ENCODE results near the gene ZNF322. TPM values are rescaled to one million over a fixed set of nuclear protein-coding genes. Genes with fewer than 3 reads are reported as not detected.

The ZNF322 gene
- total RNA-seq, 2 experiments from 2014 or later = 0.92 to 0.93 TPM

GRCh38 chr6:26599591-26599990 is 60.0 kb downstream of the ZNF322 start:
- Mint-ChIP-seq H3K9me3 (no peaks in the 10 kb centered on the region), H3K4me3 (peak overlapping the region; percentile 63), H3K27ac (peak overlapping the region; percentile 67), H3K4me1 (ENCODE audit: low read depth) (peaks cover 22% of the 10 kb centered on the region), H3K36me3 (ENCODE audit: low read depth) (peaks cover 31% of the 10 kb centered on the region), H3K27me3 (peaks cover 4% of the 10 kb centered on the region)
- no peak overlapping the region for H3K27ac ChIP-seq (ENCODE audit: low read depth in 1 of 2, low read length in 2 of 2)
- H3K27me3 ChIP-seq (ENCODE audit: control insufficient read depth in 1 of 2, insufficient read depth in 2 of 2, low read length in 2 of 2) = peaks cover 4 to 5% of the 10 kb centered on the region in 2 experiments
- TF ChIP-seq, protein P1, sequence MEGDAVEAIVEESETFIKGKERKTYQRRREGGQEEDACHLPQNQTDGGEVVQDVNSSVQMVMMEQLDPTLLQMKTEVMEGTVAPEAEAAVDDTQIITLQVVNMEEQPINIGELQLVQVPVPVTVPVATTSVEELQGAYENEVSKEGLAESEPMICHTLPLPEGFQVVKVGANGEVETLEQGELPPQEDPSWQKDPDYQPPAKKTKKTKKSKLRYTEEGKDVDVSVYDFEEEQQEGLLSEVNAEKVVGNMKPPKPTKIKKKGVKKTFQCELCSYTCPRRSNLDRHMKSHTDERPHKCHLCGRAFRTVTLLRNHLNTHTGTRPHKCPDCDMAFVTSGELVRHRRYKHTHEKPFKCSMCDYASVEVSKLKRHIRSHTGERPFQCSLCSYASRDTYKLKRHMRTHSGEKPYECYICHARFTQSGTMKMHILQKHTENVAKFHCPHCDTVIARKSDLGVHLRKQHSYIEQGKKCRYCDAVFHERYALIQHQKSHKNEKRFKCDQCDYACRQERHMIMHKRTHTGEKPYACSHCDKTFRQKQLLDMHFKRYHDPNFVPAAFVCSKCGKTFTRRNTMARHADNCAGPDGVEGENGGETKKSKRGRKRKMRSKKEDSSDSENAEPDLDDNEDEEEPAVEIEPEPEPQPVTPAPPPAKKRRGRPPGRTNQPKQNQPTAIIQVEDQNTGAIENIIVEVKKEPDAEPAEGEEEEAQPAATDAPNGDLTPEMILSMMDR (IDR thresholded peaks at IDR 0.05) = no peak
- peaks cover 31% of the 10 kb centered on the region for H3K4me1 ChIP-seq (ENCODE audit: insufficient read depth, low read length)
- CTCF ChIA-PET = no interaction called here
- POLR2A ChIA-PET = interaction anchor here (1.2 kb wide), 1 partner anchor 416 kb away, joined by 3 read pairs; a partner anchor contains a TSS
- peaks cover 26% of the 10 kb centered on the region for H3K36me3 ChIP-seq (ENCODE audit: insufficient read depth, low read length)
- no peak overlapping the region for H3K4me3 ChIP-seq (ENCODE audit: low read length)
- DNase-seq (no peak), ATAC-seq (ENCODE audit: poor library complexity) (no peak)
- H3K9me3 ChIP-seq (ENCODE audit: control insufficient read depth in 1 of 2, insufficient read depth in 1 of 2, low read length in 2 of 2) = no peaks in the 10 kb centered on the region
- intact Hi-C loops (cut with DNase I, micrococcal nuclease) = loop anchor here (5.0 to 10.0 kb wide), 3 partner anchors 425 to 545 kb away; a partner anchor contains a TSS

DNA sequence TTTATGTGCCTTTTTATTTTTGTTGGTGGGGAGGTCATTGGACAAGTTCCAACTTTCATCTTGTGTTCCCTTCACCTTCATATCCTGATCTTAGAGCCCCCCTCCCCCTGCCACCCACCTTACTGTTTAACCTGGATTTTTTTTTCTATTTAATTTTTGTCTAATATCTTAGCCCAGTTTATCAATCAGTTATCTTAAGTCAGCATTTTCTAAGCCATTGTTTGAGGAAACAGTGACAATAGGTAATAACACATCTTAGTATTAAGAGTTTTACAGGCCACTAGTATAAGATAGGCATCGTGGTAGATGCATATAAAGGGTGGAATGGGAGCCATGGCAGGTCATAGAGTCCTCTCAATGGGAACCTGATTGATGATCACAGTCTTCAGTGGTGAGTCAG is 60.4 kb downstream of the ZNF322 start:
- H3K9me3 Mint-ChIP-seq = no peaks in the 10 kb centered on the region
- DNase-seq (no peak), ATAC-seq (ENCODE audit: poor library complexity) (no peak)
- CTCF ChIA-PET = no interaction called here
- Histone ChIP-seq H3K4me1 (ENCODE audit: insufficient read depth, low read length) (peaks cover 31% of the 10 kb centered on the region), H3K27ac (ENCODE audit: low read depth in 1 of 2, low read length in 2 of 2) (no peak overlapping the region), H3K4me3 (ENCODE audit: low read length) (no peak overlapping the region), H3K9me3 (ENCODE audit: control insufficient read depth in 1 of 2, insufficient read depth in 1 of 2, low read length in 2 of 2) (no peaks in the 10 kb centered on the region), H3K36me3 (ENCODE audit: insufficient read depth, low read length) (peaks cover 26% of the 10 kb centered on the region), H3K27me3 (ENCODE audit: control insufficient read depth in 1 of 2, insufficient read depth in 2 of 2, low read length in 2 of 2) (peaks cover 8 to 9% of the 10 kb centered on the region in 2 experiments)
- TF ChIP-seq, protein P1 (IDR thresholded peaks at IDR 0.05) = no peak
- peaks cover 8% of the 10 kb centered on the region for H3K27me3 Mint-ChIP-seq
- H3K4me3 Mint-ChIP-seq = peak overlapping the region; percentile 63
- peaks cover 23% of the 10 kb centered on the region for H3K4me1 Mint-ChIP-seq (ENCODE audit: low read depth)
- H3K36me3 Mint-ChIP-seq (ENCODE audit: low read depth) = peaks cover 31% of the 10 kb centered on the region
- H3K27ac Mint-ChIP-seq = peak overlapping the region; percentile 67
- POLR2A ChIA-PET = no interaction called here
- intact Hi-C loops (cut with DNase I, micrococcal nuclease) = loop anchor here (5.0 to 10.0 kb wide), 3 partner anchors 424 to 544 kb away; a partner anchor contains a TSS

GRCh38 chr6:26598267-26598666 is 61.3 kb downstream of the ZNF322 start:
- H3K36me3 Mint-ChIP-seq (ENCODE audit: low read depth) = peaks cover 31% of the 10 kb centered on the region
- no peak overlapping the region for H3K4me3 Mint-ChIP-seq
- Histone ChIP-seq H3K9me3 (ENCODE audit: control insufficient read depth in 1 of 2, insufficient read depth in 1 of 2, low read length in 2 of 2) (no peaks in the 10 kb centered on the region), H3K36me3 (ENCODE audit: insufficient read depth, low read length) (peaks cover 26% of the 10 kb centered on the region), H3K4me3 (ENCODE audit: low read length) (no peak overlapping the region), H3K27ac (ENCODE audit: low read depth in 1 of 2, low read length in 2 of 2) (no peak overlapping the region), H3K27me3 (ENCODE audit: control insufficient read depth in 1 of 2, insufficient read depth in 2 of 2, low read length in 2 of 2) (peaks cover 8 to 14% of the 10 kb centered on the region in 2 experiments), H3K4me1 (ENCODE audit: insufficient read depth, low read length) (peaks cover 31% of the 10 kb centered on the region)
- ATAC-seq (ENCODE audit: poor library complexity) (no peak), DNase-seq (peak in 1 of 14 experiments; percentile 38)
- H3K9me3 Mint-ChIP-seq = no peaks in the 10 kb centered on the region
- TF ChIP-seq, protein P1 (IDR thresholded peaks at IDR 0.05) = no peak
- intact Hi-C loops (cut with DNase I, micrococcal nuclease) = loop anchor here (5.0 to 10.0 kb wide), 3 partner anchors 423 to 543 kb away; a partner anchor contains a TSS
- ChIA-PET POLR2A (no interaction called here), CTCF (no interaction called here)
- H3K27me3 Mint-ChIP-seq = peaks cover 17% of the 10 kb centered on the region
- no peak overlapping the region for H3K27ac Mint-ChIP-seq
- peaks cover 23% of the 10 kb centered on the region for H3K4me1 Mint-ChIP-seq (ENCODE audit: low read depth)

Data from CD4-positive, alpha-beta T cell (primary cell).